Measurements from ENCODE around the gene GAL3ST1.

Gene GAL3ST1

GRCh38 chr22:30523646-30524489 lies 50.6 kb downstream of the GAL3ST1 start:
- no peak for DNase-seq

GRCh38 chr22:30521368-30522156 lies 52.9 kb downstream of the GAL3ST1 start:
- no peak for DNase-seq

GRCh38 chr22:30519842-30520425 lies 54.5 kb downstream of the GAL3ST1 start:
- no peak for DNase-seq

GRCh38 chr22:30516731-30517130 lies 57.7 kb downstream of the GAL3ST1 start:
- DNase-seq: no peak

GRCh38 chr22:30516273-30516672 lies 58.2 kb downstream of the GAL3ST1 start:
- no peak for DNase-seq

GRCh38 chr22:30514252-30514651 lies 60.2 kb downstream of the GAL3ST1 start:
- no peak for DNase-seq

- no peak for DNase-seq
Observed at GRCh38 chr22:30513462-30513861, 61.0 kb downstream of the GAL3ST1 start.

DNA sequence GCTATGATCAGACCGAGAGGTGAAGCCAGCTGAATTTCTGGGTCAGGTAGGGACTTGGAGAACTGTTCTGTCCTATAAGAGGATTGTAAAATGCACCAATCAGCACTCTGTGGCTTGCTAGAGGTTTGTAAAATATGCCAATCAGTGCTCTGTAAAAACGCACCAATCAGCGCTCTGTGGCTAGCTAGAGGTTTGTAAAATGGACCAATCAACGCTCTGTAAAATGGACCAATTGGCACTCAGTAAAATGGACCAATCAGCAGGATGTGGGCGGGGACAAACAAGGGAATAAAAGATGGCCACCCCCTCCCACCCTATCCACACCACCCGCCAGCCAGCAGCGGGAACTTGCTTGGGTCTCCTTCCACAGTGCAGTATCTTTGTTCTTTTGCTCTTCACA lies 62.6 kb downstream of the GAL3ST1 start:
- DNase-seq: no peak

DNA sequence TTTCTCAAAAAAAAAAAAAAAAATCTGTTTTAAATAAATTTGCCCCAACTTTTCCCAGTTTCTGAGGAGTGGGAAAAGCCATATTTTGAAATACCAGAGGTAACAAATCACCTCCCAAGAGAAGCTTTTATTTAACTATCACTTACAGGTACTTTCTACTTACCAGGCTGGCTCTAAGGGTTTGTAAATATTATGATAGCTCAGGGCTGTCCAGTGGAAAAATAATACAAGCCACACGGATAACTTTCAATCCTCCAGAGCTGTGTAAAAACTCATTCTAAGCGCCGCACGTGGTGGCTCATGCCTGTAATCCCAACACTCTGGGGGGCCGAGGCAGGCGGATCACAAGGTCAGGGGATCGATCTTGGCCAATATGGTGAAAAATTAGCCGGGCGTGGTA lies 63.4 kb downstream of the GAL3ST1 start:
- DNase-seq: no peak

DNA sequence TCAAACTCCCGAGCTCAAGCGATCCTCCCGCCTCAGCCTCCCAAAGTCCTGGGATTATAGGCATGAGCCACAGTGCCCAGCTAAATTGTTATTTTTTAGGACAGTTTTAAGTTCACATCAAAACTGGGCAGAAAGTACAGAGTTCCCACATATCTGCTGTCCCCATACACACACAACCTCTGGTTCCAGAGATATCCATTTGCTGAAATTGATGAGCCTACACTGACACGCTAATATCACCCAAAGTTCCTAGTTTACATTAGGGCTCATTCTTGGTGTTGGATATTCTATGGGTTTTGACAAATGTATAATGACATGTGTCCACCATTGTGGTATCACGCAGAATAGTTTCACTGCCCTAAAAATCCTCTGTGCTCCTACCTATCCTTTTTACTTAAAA lies 66.2 kb downstream of the GAL3ST1 start:
- DNase-seq: no peak

GRCh38 chr22:30507670-30508069 lies 66.8 kb downstream of the GAL3ST1 start:
- no peak for DNase-seq

DNA sequence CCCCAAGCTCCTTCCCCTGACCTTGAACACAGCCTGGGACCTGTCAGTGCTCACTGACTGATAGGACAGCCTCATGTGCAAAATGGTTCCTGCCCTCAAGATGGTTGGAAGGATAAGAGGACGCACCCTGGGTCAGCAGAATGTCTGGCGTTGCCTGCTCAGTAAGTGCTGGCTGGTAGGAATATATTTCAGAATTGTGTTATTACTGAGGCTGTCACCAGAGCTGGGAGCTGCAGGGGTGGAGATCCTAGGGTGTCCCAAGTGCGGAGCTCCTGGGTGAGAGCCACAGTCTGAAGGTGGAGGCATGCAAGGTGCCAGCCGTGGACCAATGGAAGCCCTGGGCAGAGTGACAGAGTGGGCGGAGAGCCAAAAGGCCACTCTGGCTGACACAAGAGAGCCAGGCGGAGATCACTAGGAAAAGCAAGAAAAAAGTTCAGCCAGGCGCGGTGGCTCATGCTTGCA lies 67.9 kb downstream of the GAL3ST1 start:
- no peak for DNase-seq
